ENCODE data around the gene CD46.
A peak's percentile ranks its signal among the peaks of the same experiment; 100 is the strongest.
"Not testable (repeated sequence)": the region's sequence is repeated elsewhere in the genome, so short reads cannot be mapped to it uniquely, and the experiment has no call there.

CD46 gene

GRCh38 chr1:207711285-207711684 is 40.6 kb upstream of the CD46 start:
- H3K23ac ChIP-seq (ENCODE audit: low read length) = no peak overlapping the region
- H2BK5ac ChIP-seq (ENCODE audit: low read depth, low read length, poor library complexity) = no peak overlapping the region
- no peak overlapping the region for H3K27ac ChIP-seq (ENCODE audit: low read depth, low read length)
- H3K27me3 ChIP-seq (ENCODE audit: insufficient read depth, low read length) = no peaks in the 10 kb centered on the region
- no peak overlapping the region for H3K14ac ChIP-seq (ENCODE audit: low read length)
- peaks cover 2% of the 10 kb centered on the region for H3K9me3 ChIP-seq (ENCODE audit: insufficient read depth, low read depth, low read length)
- H2BK12ac ChIP-seq (ENCODE audit: low read length) = no peak overlapping the region
- H4K8ac ChIP-seq (ENCODE audit: low read depth, low read length) = no peak overlapping the region
- H4K12ac ChIP-seq (ENCODE audit: low read depth, low read length) = no peak overlapping the region
- no peaks in the 10 kb centered on the region for H3K4me1 ChIP-seq (ENCODE audit: control insufficient read depth in 1 of 2, insufficient read depth in 2 of 2, low read length in 2 of 2)
- no peak overlapping the region for H3K18ac ChIP-seq (ENCODE audit: low read length)
- H3K4me3 ChIP-seq (ENCODE audit: low read depth, low read length) = no peak overlapping the region
- no peak overlapping the region for H3K4ac ChIP-seq (ENCODE audit: low read depth, low read length)
- H3K36me3 ChIP-seq (ENCODE audit: control insufficient read depth in 1 of 2, insufficient read depth in 2 of 2, low read length in 2 of 2) = no peaks in the 10 kb centered on the region
- H2BK120ac ChIP-seq (ENCODE audit: insufficient read depth, low read length, poor library complexity) = no peak overlapping the region
- no peak overlapping the region for H2AK5ac ChIP-seq (ENCODE audit: low read length)
- no peak overlapping the region for H2AFZ ChIP-seq (ENCODE audit: insufficient read depth, low read length, poor library complexity)
- H3K79me2 ChIP-seq (ENCODE audit: control insufficient read depth, insufficient read depth, low read length, poor library complexity) = no peaks in the 10 kb centered on the region
- H3K4me2 ChIP-seq (ENCODE audit: low read length) = no peak overlapping the region
- no CpG with 5 or more reads among the region's 5 CpGs for WGBS (ENCODE audit: extremely low coverage, insufficient coverage, insufficient read length)
- no peak overlapping the region for H3K9ac ChIP-seq (ENCODE audit: low read length)
- peak in 1 of 2 donors; percentile 48 for DNase-seq
- H4K91ac ChIP-seq (ENCODE audit: low read depth, low read length) = no peak overlapping the region
- H3K79me1 ChIP-seq (ENCODE audit: low read length) = no peaks in the 10 kb centered on the region

DNA sequence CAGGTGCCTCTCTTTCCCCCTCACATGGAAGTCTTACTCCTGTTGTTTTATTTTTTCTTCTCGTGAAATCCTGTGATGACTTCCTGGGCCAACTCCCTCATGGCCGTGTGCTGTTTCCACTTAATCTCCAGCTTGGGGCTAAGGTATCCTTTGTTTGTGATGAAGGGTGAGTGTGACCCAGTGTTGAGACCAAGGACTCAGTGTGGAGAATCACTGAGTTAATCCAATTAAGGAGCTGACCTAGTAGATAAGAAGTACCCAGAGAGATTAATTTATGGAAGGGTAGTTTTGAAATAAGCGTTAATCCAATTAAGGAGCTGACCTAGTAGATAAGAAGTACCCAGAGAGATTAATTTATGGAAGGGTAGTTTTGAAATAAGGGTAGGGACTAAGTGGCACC is 39.2 kb upstream of the CD46 start:
- H2AK5ac ChIP-seq (ENCODE audit: low read length); H4K8ac ChIP-seq (ENCODE audit: low read depth, low read length); H3K4me1 ChIP-seq (ENCODE audit: control insufficient read depth in 1 of 2, insufficient read depth in 2 of 2, low read length in 2 of 2); H2BK120ac ChIP-seq (ENCODE audit: insufficient read depth, low read length, poor library complexity); H3K14ac ChIP-seq (ENCODE audit: low read length); H3K79me2 ChIP-seq (ENCODE audit: control insufficient read depth, insufficient read depth, low read length, poor library complexity); H3K4ac ChIP-seq (ENCODE audit: low read depth, low read length); H2BK12ac ChIP-seq (ENCODE audit: low read length); H3K18ac ChIP-seq (ENCODE audit: low read length); H3K23ac ChIP-seq (ENCODE audit: low read length); H3K27me3 ChIP-seq (ENCODE audit: insufficient read depth, low read length); DNase-seq; H3K4me2 ChIP-seq (ENCODE audit: low read length); H2BK5ac ChIP-seq (ENCODE audit: low read depth, low read length, poor library complexity); H3K36me3 ChIP-seq (ENCODE audit: control insufficient read depth in 1 of 2, insufficient read depth in 2 of 2, low read length in 2 of 2); H2AFZ ChIP-seq (ENCODE audit: insufficient read depth, low read length, poor library complexity); H3K9ac ChIP-seq (ENCODE audit: low read length); H3K79me1 ChIP-seq (ENCODE audit: low read length); H3K27ac ChIP-seq (ENCODE audit: low read depth, low read length); H3K9me3 ChIP-seq (ENCODE audit: insufficient read depth, low read depth, low read length); H3K4me3 ChIP-seq (ENCODE audit: low read depth, low read length); H4K12ac ChIP-seq (ENCODE audit: low read depth, low read length); H4K91ac ChIP-seq (ENCODE audit: low read depth, low read length): not testable (repeated sequence)
- no CpG with 5 or more reads among the region's 3 CpGs for WGBS (ENCODE audit: extremely low coverage, insufficient coverage, insufficient read length)

- H2AFZ ChIP-seq (ENCODE audit: insufficient read depth, low read length, poor library complexity) = no peak overlapping the region
- no peaks in the 10 kb centered on the region for H3K79me1 ChIP-seq (ENCODE audit: low read length)
- no peak overlapping the region for H3K4me3 ChIP-seq (ENCODE audit: low read depth, low read length)
- no peak overlapping the region for H3K18ac ChIP-seq (ENCODE audit: low read length)
- no peak overlapping the region for H4K91ac ChIP-seq (ENCODE audit: low read depth, low read length)
- no peaks in the 10 kb centered on the region for H3K79me2 ChIP-seq (ENCODE audit: control insufficient read depth, insufficient read depth, low read length, poor library complexity)
- H2BK12ac ChIP-seq (ENCODE audit: low read length) = no peak overlapping the region
- H3K36me3 ChIP-seq (ENCODE audit: control insufficient read depth in 1 of 2, insufficient read depth in 2 of 2, low read length in 2 of 2) = no peaks in the 10 kb centered on the region
- H2BK120ac ChIP-seq (ENCODE audit: insufficient read depth, low read length, poor library complexity) = no peak overlapping the region
- WGBS (ENCODE audit: extremely low coverage, insufficient coverage, insufficient read length) = no CpG with 5 or more reads among the region's 12 CpGs
- no peak overlapping the region for H2AK5ac ChIP-seq (ENCODE audit: low read length)
- no peaks in the 10 kb centered on the region for H3K4me1 ChIP-seq (ENCODE audit: control insufficient read depth in 1 of 2, insufficient read depth in 2 of 2, low read length in 2 of 2)
- H3K23ac ChIP-seq (ENCODE audit: low read length) = no peak overlapping the region
- H4K12ac ChIP-seq (ENCODE audit: low read depth, low read length) = no peak overlapping the region
- no peak overlapping the region for H3K4me2 ChIP-seq (ENCODE audit: low read length)
- no peak for DNase-seq
- no peak overlapping the region for H2BK5ac ChIP-seq (ENCODE audit: low read depth, low read length, poor library complexity)
- H3K9ac ChIP-seq (ENCODE audit: low read length) = no peak overlapping the region
- H3K27me3 ChIP-seq (ENCODE audit: insufficient read depth, low read length) = no peaks in the 10 kb centered on the region
- H4K8ac ChIP-seq (ENCODE audit: low read depth, low read length) = no peak overlapping the region
- no peak overlapping the region for H3K14ac ChIP-seq (ENCODE audit: low read length)
- H3K27ac ChIP-seq (ENCODE audit: low read depth, low read length) = no peak overlapping the region
- H3K4ac ChIP-seq (ENCODE audit: low read depth, low read length) = no peak overlapping the region
- peaks cover 2% of the 10 kb centered on the region for H3K9me3 ChIP-seq (ENCODE audit: insufficient read depth, low read depth, low read length)
Measured at GRCh38 chr1:207713529-207713928, 38.3 kb upstream of the CD46 start.

DNA sequence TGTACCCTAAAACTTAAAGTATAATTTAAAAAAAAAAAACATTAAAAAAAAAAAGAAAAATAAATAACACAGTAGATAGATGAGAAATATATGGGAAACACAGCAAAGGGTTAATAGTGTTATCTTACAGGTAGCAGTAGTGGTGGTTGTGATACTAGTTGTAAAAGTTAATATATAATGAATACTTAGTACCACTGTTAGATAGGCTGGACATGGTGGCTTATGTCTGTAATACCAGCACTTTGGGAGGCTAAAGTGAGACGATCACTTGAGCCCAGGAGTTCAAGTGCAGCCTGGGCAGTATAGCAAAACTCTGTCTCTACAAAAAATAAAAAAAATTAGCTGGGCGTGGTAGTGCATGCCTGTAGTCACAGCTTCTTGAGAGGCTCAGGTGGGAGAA is 32.6 kb upstream of the CD46 start:
- H4K91ac ChIP-seq (ENCODE audit: low read depth, low read length) = no peak overlapping the region
- H3K4me3 ChIP-seq (ENCODE audit: low read depth, low read length) = no peak overlapping the region
- H3K14ac ChIP-seq (ENCODE audit: low read length) = no peak overlapping the region
- no peaks in the 10 kb centered on the region for H3K27me3 ChIP-seq (ENCODE audit: insufficient read depth, low read length)
- no CpG with 5 or more reads among the region's 2 CpGs for WGBS (ENCODE audit: extremely low coverage, insufficient coverage, insufficient read length)
- H2BK120ac ChIP-seq (ENCODE audit: insufficient read depth, low read length, poor library complexity) = no peak overlapping the region
- H3K9ac ChIP-seq (ENCODE audit: low read length) = no peak overlapping the region
- H3K18ac ChIP-seq (ENCODE audit: low read length) = no peak overlapping the region
- no peak overlapping the region for H2AK5ac ChIP-seq (ENCODE audit: low read length)
- H3K23ac ChIP-seq (ENCODE audit: low read length) = no peak overlapping the region
- H3K4ac ChIP-seq (ENCODE audit: low read depth, low read length) = no peak overlapping the region
- H2BK12ac ChIP-seq (ENCODE audit: low read length) = no peak overlapping the region
- no peak overlapping the region for H4K12ac ChIP-seq (ENCODE audit: low read depth, low read length)
- no peaks in the 10 kb centered on the region for H3K4me1 ChIP-seq (ENCODE audit: control insufficient read depth in 1 of 2, insufficient read depth in 2 of 2, low read length in 2 of 2)
- no peaks in the 10 kb centered on the region for H3K79me2 ChIP-seq (ENCODE audit: control insufficient read depth, insufficient read depth, low read length, poor library complexity)
- H4K8ac ChIP-seq (ENCODE audit: low read depth, low read length) = no peak overlapping the region
- no peak overlapping the region for H3K27ac ChIP-seq (ENCODE audit: low read depth, low read length)
- no peak for DNase-seq
- no peaks in the 10 kb centered on the region for H3K79me1 ChIP-seq (ENCODE audit: low read length)
- H2AFZ ChIP-seq (ENCODE audit: insufficient read depth, low read length, poor library complexity) = no peak overlapping the region
- no peaks in the 10 kb centered on the region for H3K36me3 ChIP-seq (ENCODE audit: control insufficient read depth in 1 of 2, insufficient read depth in 2 of 2, low read length in 2 of 2)
- no peaks in the 10 kb centered on the region for H3K9me3 ChIP-seq (ENCODE audit: insufficient read depth, low read depth, low read length)
- no peak overlapping the region for H3K4me2 ChIP-seq (ENCODE audit: low read length)
- H2BK5ac ChIP-seq (ENCODE audit: low read depth, low read length, poor library complexity) = no peak overlapping the region
